Common myeloid progenitor, CD34-positive (primary cell): ENCODE data around the gene TRIM65.

Source experiments
- CTCF ChIA-PET: fragments of 350-600 bp; sonication (Branson Sonifier 250); formaldehyde crosslinking; loops from one replicate; lab custom pipeline; 2021; ENCODE audit warnings: antibody characterized with exemption; lab: Charles Lee
- POLR2A ChIA-PET: fragments of 350-600 bp; sonication (Branson Sonifier 250); formaldehyde crosslinking; loops from one replicate; lab custom pipeline; 2021; ENCODE audit warnings: antibody characterized with exemption; lab: Charles Lee
- DNase-seq, 3 donors: peaks; one replicate each; pipeline versions ENCODE4 v3.0.0 to v3.0.0-alpha.2; 2013
- H3K27ac ChIP-seq, 2 experiments: 1 replicate in 1 of 2; 2 replicates in 1 of 2; pipeline ENCODE4 v1.7.0; 2013; ENCODE audit warnings: inconsistent platforms in 2 of 2, low read length in 2 of 2, mild to moderate bottlenecking in 2 of 2, low read depth in 1 of 2, moderate library complexity in 1 of 2; ENCODE audit not compliant: severe bottlenecking in 2 of 2, insufficient read depth in 1 of 2, poor library complexity in 1 of 2
- H3K27me3 ChIP-seq, 5 experiments: replicated peaks in 2 of 5; 1 replicate in 3 of 5; 2 replicates in 2 of 5; pipeline versions ENCODE4 v1.6.1 to v1.7.0; 2013; ENCODE audit warnings: low read length in 4 of 5, mild to moderate bottlenecking in 2 of 5, moderate library complexity in 2 of 5, inconsistent platforms in 1 of 5; ENCODE audit not compliant: insufficient read depth in 5 of 5, control insufficient read depth in 4 of 5
- H3K36me3 ChIP-seq, 4 experiments: 1 replicate in 2 of 4; 2 replicates in 2 of 4; pipeline versions ENCODE4 v1.6.1 to v1.7.0; 2013; ENCODE audit warnings: low read length in 3 of 4, control low read depth in 1 of 4, mild to moderate bottlenecking in 1 of 4; ENCODE audit not compliant: control insufficient read depth in 4 of 4, insufficient read depth in 4 of 4
- H3K4me1 ChIP-seq, 4 experiments: 1 replicate in 3 of 4; 2 replicates in 1 of 4; pipeline versions ENCODE4 v1.6.1 to v1.7.1; 2013; ENCODE audit warnings: low read length in 3 of 4, mild to moderate bottlenecking in 3 of 4, control low read depth in 1 of 4, inconsistent platforms in 1 of 4, moderate library complexity in 1 of 4; ENCODE audit not compliant: control insufficient read depth in 4 of 4, insufficient read depth in 4 of 4; ENCODE audit errors: control extremely low read depth in 1 of 4
- H3K4me3 ChIP-seq, 7 experiments: 1 replicate in 4 of 7; 2 replicates in 3 of 7; pipeline versions ENCODE4 v1.5.1 to v1.7.0; 2013; ENCODE audit warnings: mild to moderate bottlenecking in 7 of 7, low read length in 6 of 7, moderate library complexity in 6 of 7, inconsistent platforms in 2 of 7, low read depth in 2 of 7, control low read depth in 1 of 7; ENCODE audit not compliant: insufficient read depth in 4 of 7, control insufficient read depth in 1 of 7; ENCODE audit errors: extremely low read depth in 1 of 7
- H3K9me3 ChIP-seq, 5 experiments: 1 replicate in 4 of 5; 2 replicates in 1 of 5; pipeline versions ENCODE4 v1.6.1 to v1.7.1; 2013; ENCODE audit warnings: low read length in 4 of 5, mild to moderate bottlenecking in 2 of 5, inconsistent platforms in 1 of 5, low read depth in 1 of 5, moderate library complexity in 1 of 5; ENCODE audit not compliant: control insufficient read depth in 4 of 5, insufficient read depth in 2 of 5; ENCODE audit errors: control extremely low read depth in 1 of 5
- WGBS: methylation state at CpG from one replicate; pipeline ENCODE4 v1.1.5; 2013; ENCODE audit not compliant: insufficient coverage; 5-methylcytosine and 5-hydroxymethylcytosine counted together

The TRIM65 gene

DNA sequence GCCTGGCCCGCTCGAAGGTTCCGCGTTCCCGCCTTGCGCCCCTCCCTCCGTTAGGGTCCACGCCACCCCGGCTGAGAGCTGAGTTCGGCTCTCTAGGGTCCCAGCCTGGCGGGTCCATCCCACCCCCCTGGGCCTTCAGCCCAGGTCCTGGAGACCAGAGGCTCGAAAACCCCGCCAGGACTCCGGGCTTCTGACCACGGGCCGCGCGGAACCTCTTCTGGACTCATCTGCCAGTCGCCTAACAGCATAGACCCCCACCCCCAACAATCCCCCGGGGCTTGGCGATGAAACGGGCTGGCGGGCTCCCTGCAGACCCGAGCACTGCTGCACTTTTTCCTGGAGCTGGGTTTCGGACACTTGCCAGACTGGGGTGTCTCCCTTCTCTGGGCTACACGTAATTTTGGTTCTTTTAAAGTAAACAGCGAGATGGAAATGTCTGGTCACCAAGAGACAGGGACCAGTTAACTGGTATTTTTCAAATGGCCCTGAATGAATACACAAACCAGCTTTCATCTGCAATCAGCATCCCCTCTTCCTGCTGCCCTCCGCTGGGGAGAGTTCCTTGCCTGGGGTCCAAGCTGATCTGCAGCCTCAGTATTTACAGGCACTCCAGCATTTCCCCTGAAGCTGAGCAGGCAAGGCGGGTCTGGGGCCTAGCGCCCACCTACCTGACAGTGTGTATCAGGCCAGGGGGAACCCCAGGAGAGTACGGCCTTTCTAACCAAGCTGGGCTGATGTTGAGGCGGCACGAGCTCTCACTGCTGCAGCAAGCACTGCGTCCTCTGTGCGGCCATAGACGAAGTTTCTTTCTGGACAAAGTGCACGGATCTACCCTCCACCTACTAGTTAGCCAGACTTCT is 639 bp upstream of the TRIM65 start:
- CTCF ChIA-PET: interaction anchor here (1.0 to 15.2 kb wide), 13 partner anchors 7 to 122 kb away, joined by 3 to 173 read pairs (median 4); partner anchors contain the start of genes MRPL38, TRIM47, UNC13D and WBP2
- Histone ChIP-seq H3K36me3 (peaks cover 4 to 66% (median 43%) of the 10 kb centered on the region in 4 experiments), H3K9me3 (no peaks in the 10 kb centered on the region), H3K27ac (peak overlapping the region in 1 of 2 experiments; percentile 58), H3K4me3 (peak overlapping the region in 5 of 7 experiments; percentile 19 to 85 (median 76)), H3K27me3 (no peaks in the 10 kb centered on the region), H3K4me1 (peaks cover 2 to 25% (median 20%) of the 10 kb centered on the region in 4 experiments)
- POLR2A ChIA-PET: interaction anchor here (0.6 to 2.2 kb wide), 5 partner anchors 19 to 203 kb away, joined by 3 to 17 read pairs (median 6); partner anchors contain the start of genes TRIM47, UNC13D and WBP2
- 82% methylated on average over 34 of the region's 37 CpGs for WGBS
- no peak for DNase-seq

- H3K36me3 ChIP-seq: peaks cover 2 to 67% (median 45%) of the 10 kb centered on the region in 4 experiments
These were observed 1.2 kb downstream of the TRIM65 start for GRCh38 chr17:75895370-75896155.

DNA sequence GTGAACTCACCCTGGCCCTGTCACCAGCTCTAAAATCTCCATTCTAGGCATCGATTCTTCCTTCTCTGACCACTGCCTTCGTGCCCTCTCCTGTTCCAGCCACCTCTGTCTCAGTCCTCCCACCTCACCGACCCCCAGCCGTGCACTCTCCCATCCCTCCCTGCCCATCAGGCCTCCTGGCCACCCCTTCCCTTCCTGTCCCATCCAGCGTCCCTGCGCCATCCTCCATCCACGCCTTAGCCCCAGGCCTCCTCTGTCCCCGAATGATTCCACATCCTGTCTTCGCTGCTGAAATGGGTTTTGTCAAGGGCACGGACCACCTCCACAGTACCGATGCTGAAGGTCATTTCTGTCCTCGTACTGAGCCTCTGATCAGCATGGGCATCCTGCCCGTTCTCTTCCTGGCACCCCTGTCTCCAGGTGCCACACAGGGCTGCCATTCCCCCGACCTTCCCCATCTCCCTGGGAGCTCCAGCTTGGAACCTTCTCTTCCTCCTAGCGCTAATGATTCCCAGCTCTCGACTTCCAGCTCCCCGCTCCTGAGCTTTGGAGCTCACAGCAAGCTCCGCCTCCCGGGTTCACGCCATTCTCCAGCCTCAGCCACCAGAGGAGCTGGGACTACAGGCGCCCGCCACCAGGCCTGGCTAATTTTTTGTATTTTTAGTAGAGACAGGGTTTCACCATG is 2.6 kb downstream of the TRIM65 start:
- Histone ChIP-seq H3K4me1 (peaks cover 2 to 25% (median 20%) of the 10 kb centered on the region in 4 experiments), H3K27ac (no peak overlapping the region), H3K36me3 (peaks cover 3 to 68% (median 42%) of the 10 kb centered on the region in 4 experiments), H3K4me3 (no peak overlapping the region), H3K9me3 (no peaks in the 10 kb centered on the region), H3K27me3 (no peaks in the 10 kb centered on the region)
- CTCF ChIA-PET: interaction anchor here (1.0 to 15.2 kb wide), 8 partner anchors 8 to 136 kb away, joined by 3 to 173 read pairs (median 5); partner anchors contain the start of genes TRIM47, UNC13D and WBP2
- POLR2A ChIA-PET: interaction anchor here (1.2 kb wide), 1 partner anchor 38 kb away, joined by 3 read pairs; no protein-coding TSS in a partner anchor
- no peak for DNase-seq
- whole genome bisulfite sequencing: 95% methylated on average over 21 of the region's 22 CpGs

More at GRCh38 chr17:75895370-75896155, 1.2 kb downstream of the TRIM65 start:
- POLR2A ChIA-PET: interaction anchor here (1.6 to 2.2 kb wide), 3 partner anchors 18 to 52 kb away, joined by 6 to 17 read pairs (median 6); partner anchors contain the start of genes TRIM47, UNC13D and WBP2
- WGBS: 41% methylated on average over 27 of the region's 28 CpGs
- CTCF ChIA-PET: interaction anchor here (1.0 to 15.2 kb wide), 13 partner anchors 9 to 113 kb away, joined by 3 to 173 read pairs (median 4); partner anchors contain the start of genes MRPL38, TRIM47 and UNC13D
- DNase-seq: peak in 1 of 3 donors; percentile 20
- H3K27me3 ChIP-seq: no peaks in the 10 kb centered on the region
- peaks cover 2 to 25% (median 20%) of the 10 kb centered on the region in 4 experiments for H3K4me1 ChIP-seq
- no peaks in the 10 kb centered on the region for H3K9me3 ChIP-seq
- peak overlapping the region; percentile 17 to 85 (median 76) for H3K4me3 ChIP-seq
- peak overlapping the region in 1 of 2 experiments; percentile 70 for H3K27ac ChIP-seq

- CTCF ChIA-PET: interaction anchor here (1.0 to 15.2 kb wide), 5 partner anchors 9 to 137 kb away, joined by 3 to 173 read pairs (median 4); partner anchors contain the start of genes TRIM47 and WBP2
- Histone ChIP-seq H3K27ac (no peak overlapping the region), H3K4me1 (peaks cover 2 to 25% (median 20%) of the 10 kb centered on the region in 4 experiments), H3K36me3 (peaks cover 4 to 61% (median 36%) of the 10 kb centered on the region in 4 experiments), H3K27me3 (no peaks in the 10 kb centered on the region), H3K9me3 (no peaks in the 10 kb centered on the region), H3K4me3 (no peak overlapping the region)
- 94% methylated on average over 15 of the region's 18 CpGs for whole genome bisulfite sequencing
- no peak for DNase-seq
- POLR2A ChIA-PET: interaction anchor here (1.2 kb wide), 1 partner anchor 29 kb away, joined by 3 read pairs; no protein-coding TSS in a partner anchor
These were observed 3.3 kb downstream of the TRIM65 start for GRCh38 chr17:75893305-75894048.

DNA sequence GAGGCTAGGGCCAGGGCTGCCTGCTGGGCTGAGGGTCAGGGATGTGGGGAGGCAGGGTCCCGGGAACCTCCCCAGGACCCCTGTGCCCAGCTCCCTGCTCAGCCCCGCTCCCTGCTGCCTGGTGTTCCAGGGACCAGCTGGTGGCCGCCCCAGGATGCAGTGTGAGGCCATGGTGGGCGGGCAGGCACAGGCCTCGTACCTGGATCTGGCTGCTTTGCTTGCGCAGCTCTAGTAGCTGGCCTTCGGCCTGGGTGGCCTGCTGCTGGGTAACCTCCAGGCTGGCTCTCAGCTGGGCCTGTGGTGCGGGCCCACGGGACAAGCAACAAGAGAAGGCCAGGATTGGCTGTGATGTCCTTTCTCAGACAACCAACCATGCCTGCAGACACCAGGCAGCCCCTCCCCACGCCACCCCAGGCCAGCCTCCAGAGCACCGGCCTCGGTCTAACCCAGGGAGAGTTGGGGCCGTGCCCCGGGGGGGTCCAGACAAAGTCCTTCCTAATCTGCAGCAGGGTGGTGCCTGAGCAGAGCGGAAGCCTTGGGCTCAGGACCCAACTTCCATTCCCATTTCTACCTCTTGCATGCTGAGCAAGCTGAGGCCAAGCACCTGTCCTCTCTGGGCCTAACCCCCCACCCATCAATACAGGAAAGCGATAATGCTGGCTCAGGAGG is 4.1 kb downstream of the TRIM65 start:
- Histone ChIP-seq H3K4me3 (no peak overlapping the region), H3K36me3 (peaks cover 6 to 53% (median 32%) of the 10 kb centered on the region in 4 experiments), H3K27me3 (no peaks in the 10 kb centered on the region), H3K27ac (no peak overlapping the region), H3K9me3 (no peaks in the 10 kb centered on the region), H3K4me1 (peaks cover 2 to 25% (median 20%) of the 10 kb centered on the region in 4 experiments)
- WGBS: 97% methylated on average over 11 of the region's 16 CpGs
- ChIA-PET CTCF (interaction anchor here (1.2 to 15.2 kb wide), 3 partner anchors 10 to 37 kb away, joined by 3 to 173 read pairs (median 6); partner anchors contain the start of genes TRIM47 and WBP2), POLR2A (interaction anchor here (1.2 kb wide), 1 partner anchor 28 kb away, joined by 3 read pairs; no protein-coding TSS in a partner anchor)
- DNase-seq: no peak
